Measurements from ENCODE around the gene AKAP1. TPM values are rescaled to one million over a fixed set of nuclear protein-coding genes. Genes with fewer than 3 reads are reported as not detected.

Gene AKAP1
- total and polyA plus RNA-seq, 9 of the 15 experiments (the other 6 are each of a cell fraction or from before 2014, with no cell fraction given), result 12.9 to 63.8 (median 36.4) TPM

DNA sequence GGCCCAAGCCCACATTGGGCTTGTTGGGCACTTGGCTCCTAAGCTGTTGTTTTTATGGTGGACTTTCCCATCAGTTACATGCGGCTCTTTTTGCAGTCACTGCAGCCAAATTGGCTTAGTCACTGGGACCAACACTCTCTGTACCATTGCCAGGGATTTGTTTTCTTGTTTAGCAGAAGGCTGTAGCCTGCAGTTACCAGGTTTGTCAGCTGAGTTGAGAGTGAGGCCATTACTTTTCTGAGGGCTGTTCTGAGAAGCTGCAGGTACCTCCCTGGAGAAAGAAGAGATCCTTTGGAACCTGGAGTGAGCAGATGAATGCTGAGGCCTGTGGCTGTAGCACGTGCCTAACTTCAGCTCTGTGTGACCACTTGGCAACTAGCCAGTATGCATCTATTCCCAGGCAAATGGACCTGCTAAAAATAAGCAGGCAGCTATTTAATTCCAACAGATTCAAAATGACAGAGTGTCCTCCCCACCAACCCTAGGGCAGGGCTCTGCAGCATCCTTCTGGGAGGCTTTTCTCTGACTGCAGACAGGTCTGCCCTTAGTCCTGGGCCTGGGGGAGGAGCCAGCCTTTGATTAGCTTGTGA, 12.9 kb downstream of the AKAP1 start (continued):
- TF ChIP-seq, protein P1, sequence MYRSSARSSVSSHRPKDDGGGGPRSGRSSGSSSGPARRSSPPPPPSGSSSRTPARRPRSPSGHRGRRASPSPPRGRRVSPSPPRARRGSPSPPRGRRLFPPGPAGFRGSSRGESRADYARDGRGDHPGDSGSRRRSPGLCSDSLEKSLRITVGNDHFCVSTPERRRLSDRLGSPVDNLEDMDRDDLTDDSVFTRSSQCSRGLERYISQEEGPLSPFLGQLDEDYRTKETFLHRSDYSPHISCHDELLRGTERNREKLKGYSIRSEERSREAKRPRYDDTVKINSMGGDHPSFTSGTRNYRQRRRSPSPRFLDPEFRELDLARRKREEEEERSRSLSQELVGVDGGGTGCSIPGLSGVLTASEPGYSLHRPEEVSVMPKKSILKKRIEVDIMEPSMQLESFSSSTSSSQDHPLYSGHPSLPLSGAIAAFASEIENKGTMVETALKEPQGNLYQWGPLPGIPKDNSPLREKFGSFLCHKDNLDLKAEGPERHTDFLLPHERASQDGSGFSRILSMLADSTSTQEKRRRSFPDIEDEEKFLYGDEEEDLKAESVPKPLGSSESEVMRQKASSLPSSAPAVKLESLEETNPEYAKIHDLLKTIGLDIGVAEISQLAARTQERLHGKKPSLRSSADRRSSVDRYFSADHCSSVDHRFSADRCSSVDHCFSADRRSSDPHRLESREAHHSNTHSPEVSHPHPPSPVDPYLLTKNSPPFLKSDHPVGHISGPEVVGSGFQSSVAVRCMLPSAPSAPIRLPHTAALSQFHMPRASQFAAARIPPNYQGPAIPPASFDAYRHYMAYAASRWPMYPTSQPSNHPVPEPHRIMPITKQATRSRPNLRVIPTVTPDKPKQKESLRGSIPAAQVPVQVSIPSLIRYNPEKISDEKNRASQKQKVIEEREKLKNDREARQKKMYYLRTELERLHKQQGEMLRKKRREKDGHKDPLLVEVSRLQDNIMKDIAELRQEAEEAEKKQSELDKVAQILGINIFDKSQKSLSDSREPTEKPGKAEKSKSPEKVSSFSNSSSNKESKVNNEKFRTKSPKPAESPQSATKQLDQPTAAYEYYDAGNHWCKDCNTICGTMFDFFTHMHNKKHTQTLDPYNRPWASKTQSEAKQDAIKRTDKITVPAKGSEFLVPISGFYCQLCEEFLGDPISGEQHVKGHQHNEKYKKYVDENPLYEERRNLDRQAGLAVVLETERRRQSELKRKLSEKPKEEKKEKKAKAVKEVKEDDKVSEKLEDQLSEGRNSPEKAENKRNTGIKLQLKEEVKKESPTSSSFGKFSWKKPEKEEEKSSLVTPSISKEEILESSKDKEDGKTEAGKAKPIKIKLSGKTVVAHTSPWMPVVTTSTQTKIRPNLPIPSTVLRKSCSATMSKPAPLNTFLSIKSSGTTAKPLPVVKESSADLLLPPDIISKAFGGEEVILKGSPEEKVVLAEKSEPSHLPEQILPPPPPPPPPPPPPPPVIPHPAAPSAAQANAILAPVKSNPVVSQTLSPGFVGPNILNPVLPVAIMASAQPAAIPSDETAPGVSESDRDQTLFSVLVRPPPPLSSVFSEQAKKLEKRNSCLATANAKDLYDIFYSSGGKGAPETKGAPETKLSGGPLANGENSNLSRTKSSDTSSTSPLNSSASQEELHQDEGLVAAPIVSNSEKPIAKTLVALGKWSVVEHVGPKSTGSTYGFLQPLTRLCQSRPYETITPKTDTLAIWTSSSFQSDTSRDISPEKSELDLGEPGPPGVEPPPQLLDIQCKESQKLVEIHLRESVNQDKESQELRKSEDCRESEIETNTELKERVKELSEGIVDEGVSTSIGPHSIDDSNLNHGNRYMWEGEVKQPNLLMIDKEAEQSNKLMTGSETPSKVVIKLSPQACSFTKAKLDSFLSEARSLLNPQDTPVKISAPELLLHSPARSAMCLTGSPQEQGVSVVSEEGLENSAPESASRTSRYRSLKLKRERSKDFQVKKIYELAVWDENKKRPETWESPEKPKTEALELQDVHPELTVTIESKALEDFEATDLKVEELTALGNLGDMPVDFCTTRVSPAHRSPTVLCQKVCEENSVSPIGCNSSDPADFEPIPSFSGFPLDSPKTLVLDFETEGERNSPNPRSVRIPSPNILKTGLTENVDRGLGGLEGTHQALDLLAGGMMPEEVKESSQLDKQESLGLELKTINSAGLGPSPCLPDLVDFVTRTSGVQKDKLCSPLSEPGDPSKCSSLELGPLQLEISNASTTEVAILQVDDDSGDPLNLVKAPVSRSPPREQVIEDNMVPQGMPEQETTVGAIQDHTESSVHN (IDR thresholded peaks at IDR 0.05; ENCODE audit: borderline replicate concordance in 1 of 2, low read depth in 1 of 2), result no peak
- TF ChIP-seq, protein P2, sequence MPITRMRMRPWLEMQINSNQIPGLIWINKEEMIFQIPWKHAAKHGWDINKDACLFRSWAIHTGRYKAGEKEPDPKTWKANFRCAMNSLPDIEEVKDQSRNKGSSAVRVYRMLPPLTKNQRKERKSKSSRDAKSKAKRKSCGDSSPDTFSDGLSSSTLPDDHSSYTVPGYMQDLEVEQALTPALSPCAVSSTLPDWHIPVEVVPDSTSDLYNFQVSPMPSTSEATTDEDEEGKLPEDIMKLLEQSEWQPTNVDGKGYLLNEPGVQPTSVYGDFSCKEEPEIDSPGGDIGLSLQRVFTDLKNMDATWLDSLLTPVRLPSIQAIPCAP (CRISPR knock-in tag; IDR thresholded peaks at IDR 0.05; ENCODE audit: borderline replicate concordance), result no peak
- TF ChIP-seq, protein P3, sequence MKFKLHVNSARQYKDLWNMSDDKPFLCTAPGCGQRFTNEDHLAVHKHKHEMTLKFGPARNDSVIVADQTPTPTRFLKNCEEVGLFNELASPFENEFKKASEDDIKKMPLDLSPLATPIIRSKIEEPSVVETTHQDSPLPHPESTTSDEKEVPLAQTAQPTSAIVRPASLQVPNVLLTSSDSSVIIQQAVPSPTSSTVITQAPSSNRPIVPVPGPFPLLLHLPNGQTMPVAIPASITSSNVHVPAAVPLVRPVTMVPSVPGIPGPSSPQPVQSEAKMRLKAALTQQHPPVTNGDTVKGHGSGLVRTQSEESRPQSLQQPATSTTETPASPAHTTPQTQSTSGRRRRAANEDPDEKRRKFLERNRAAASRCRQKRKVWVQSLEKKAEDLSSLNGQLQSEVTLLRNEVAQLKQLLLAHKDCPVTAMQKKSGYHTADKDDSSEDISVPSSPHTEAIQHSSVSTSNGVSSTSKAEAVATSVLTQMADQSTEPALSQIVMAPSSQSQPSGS (CRISPR knock-in tag; IDR thresholded peaks at IDR 0.05), result no peak

All from K562 (cell line).